Left forelimb (tissue), 1 donor: ENCODE results near the gene THAP11.
"Not testable (repeated sequence)": the region's sequence is repeated elsewhere in the genome, so short reads cannot be mapped to it uniquely, and the experiment has no call there.

Experiments used
- DNase-seq: peaks from one replicate; pipeline ENCODE4 v3.0.0-alpha.2; 2018; ENCODE audit warnings: low spot score

THAP11 gene

DNA sequence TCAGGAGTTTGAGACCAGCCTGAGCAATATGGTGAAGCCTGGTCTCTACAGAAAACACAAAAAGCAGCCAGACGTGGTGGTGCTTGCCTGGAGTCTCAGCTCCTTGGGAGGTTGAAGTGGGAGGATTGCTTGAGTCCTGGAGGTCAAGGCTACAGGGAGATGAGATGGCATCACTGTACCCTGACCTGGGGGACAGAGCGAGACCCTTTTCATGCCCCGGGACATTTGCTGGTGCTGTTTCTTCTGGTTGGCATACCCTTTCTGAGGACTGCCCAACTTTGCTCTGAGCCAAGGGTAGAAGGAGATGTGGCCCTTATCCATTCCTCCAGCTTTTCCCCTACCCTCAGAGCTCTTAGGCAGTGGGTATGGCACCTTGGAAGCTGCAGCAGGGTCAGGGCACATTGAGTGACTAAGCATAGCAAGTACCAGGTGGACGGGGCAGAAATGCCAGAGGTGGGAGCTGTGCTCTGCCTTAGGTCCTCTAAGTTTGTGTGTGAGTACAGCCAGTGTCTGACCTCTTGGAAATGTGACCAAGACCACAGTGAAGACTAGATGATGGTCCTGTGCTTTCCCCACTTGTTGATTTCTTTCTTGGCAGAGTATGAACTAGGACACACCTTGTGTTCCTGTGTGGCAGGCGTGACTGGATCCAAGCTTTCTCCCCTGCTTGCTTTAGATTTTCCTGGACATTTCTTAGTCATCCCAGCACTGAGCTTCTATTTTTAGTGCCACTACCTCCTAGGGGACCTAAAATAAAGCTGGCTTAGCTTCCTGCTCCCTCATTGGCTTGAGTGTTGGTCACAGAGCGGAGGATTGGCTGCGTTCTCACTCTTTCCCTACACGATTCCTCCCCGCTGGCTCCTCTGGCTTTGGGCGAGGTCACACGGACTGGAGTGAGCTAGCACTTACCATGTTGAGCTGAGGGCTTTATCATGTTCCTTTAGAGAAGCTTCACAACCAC, 20.8 kb downstream of the THAP11 start:
- DNase-seq: no peak

GRCh38 chr16:67864044-67864443, 21.9 kb downstream of the THAP11 start:
- not testable (repeated sequence) for DNase-seq

GRCh38 chr16:67864594-67864993, 22.5 kb downstream of the THAP11 start:
- no peak for DNase-seq

GRCh38 chr16:67865318-67865717, 23.2 kb downstream of the THAP11 start:
- no peak for DNase-seq

DNA sequence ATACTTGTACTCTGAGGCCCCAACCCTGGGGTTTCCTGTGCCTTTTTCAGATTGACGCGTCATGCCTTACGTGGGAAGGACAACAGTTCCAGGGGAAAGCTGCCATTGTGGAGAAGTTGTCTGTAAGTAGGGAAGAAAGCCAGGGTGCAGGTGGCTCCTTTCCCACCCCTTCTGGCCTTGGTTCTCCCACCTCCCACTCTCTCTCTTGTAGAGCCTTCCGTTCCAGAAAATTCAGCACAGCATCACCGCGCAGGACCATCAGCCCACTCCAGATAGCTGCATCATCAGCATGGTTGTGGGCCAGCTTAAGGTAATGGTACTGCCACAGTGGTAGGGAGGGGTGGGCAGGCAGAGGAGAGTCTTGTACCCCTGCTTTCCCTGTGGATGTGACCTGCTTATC, 26.2 kb downstream of the THAP11 start:
- DNase-seq: no peak

DNA sequence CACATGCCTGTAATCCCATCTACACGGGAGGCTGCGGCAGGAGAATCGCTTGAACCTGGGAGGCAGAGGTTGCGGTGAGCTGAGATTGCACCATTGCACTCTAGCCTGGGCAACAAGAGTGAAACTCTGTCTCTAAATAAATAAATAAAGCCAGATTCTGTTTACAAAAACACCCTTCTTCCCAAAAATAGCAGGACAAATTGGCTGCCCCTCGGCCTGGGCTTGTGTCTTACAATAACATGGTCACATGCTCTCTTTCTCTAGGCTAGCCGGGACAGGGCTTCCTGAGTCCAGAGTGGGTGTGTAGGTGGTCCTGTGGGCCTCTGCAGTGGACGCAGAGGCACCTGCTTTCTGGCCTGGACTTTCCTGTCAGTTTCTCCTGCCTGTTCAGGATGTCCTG, 27.5 kb downstream of the THAP11 start:
- DNase-seq: no peak

DNA sequence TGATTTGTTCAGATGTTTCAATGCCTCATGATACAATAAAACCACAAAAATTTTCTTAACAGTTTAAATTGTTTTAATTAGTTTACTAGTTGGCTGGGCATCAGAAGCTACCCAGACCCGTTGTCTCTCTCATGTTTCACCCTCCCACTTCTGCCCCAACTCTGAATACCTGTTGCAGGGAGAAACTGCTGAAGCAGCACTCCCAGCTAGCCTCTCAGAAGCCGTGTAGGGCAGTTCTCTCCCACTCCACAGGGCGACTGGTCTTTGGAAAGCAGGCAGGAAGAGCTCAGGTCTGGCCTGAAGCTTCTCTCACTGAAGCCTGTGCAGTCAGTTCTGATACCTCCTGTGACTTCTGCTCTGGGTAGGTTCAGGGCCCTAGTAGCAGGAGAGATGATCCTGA, 29.1 kb downstream of the THAP11 start:
- DNase-seq: no peak

- no peak for DNase-seq
These were observed 30.1 kb downstream of the THAP11 start for GRCh38 chr16:67872131-67872630.

DNA sequence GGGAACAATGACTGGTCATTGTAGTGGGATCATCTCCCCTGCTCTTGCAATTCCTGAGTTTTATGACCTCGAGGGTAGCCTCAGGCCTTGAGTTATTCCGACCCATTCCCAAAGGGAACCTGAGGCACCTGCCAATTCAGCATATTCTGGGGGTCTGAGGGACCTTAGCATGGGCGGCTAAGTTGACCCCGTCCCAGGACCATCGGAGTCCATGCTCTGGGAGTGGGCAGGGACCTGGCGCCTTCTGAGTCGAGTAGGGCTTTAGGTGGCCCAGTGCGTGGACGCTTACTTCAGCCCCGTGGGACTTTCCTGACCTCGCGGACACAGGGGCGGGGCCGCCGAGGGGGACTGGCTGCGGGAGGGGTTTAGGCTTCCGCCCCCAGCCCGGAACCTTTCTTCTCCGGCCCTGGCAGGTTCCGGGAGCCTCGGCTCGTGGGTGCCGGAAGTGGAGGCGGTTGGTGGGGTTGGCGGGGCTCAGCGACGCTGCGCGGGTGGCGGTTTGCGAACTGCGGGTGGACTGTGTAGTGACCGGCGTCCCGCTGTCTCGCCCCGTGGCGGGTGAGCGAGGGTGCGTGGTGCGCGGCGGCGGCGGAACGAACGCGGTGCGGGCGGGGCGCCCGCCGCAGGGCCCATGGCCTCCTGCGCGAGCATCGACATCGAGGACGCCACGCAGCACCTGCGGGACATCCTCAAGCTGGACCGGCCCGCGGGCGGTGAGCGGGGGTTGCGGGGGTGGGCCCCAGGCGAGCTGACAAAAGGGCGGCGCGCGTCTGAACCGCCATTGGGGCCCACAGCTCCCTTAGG, 30.7 kb downstream of the THAP11 start, which contains the start of gene EDC4:
Gene EDC4 (plus strand): TSS at position 422 of the 804 bp plus-strand sequence. CDS start 210 bp downstream, at position 632.
- DNase-seq: peak; percentile 90

GRCh38 chr16:67873435-67874370, 31.6 kb downstream of the THAP11 start:
- DNase-seq: no peak

GRCh38 chr16:67874372-67874771, 32.3 kb downstream of the THAP11 start:
- DNase-seq: no peak

GRCh38 chr16:67877064-67877463, 34.9 kb downstream of the THAP11 start:
- no peak for DNase-seq

DNA sequence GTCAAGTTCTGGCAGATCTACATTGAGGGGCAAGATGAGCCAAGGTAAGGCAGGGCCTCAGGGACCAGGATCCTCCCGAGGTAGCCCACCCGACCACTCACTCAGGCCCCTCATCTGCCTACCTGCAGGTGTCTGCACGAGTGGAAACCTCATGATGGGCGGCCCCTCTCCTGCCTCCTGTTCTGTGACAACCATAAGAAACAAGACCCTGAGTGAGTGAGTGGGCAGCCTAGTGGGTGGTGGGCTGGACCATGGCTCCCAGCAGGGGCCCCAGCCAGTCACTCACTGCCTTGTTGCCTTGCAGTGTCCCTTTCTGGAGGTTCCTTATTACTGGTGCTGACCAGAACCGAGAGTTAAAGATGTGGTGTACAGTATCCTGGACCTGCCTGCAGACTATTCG, 36.1 kb downstream of the THAP11 start:
- DNase-seq: no peak

- no peak for DNase-seq
These were observed 36.7 kb downstream of the THAP11 start for GRCh38 chr16:67878846-67879245.

- no peak for DNase-seq
These were observed 37.3 kb downstream of the THAP11 start for GRCh38 chr16:67879462-67879861.

GRCh38 chr16:67879936-67880335, 37.8 kb downstream of the THAP11 start:
- no peak for DNase-seq

DNA sequence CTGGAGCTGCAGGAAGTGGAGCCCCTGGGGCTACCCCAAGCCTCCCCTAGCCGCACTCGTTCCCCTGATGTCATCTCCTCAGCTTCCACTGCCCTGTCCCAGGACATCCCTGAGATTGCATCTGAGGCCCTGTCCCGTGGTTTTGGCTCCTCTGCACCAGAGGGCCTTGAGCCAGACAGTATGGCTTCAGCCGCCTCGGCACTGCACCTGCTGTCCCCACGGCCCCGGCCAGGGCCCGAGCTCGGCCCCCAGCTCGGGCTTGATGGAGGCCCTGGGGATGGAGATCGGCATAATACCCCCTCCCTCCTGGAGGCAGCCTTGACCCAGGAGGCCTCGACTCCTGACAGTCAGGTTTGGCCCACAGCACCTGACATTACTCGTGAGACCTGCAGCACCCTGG, 38.5 kb downstream of the THAP11 start:
- no peak for DNase-seq

- no peak for DNase-seq
These were observed 39.6 kb downstream of the THAP11 start for GRCh38 chr16:67881621-67882161.

DNA sequence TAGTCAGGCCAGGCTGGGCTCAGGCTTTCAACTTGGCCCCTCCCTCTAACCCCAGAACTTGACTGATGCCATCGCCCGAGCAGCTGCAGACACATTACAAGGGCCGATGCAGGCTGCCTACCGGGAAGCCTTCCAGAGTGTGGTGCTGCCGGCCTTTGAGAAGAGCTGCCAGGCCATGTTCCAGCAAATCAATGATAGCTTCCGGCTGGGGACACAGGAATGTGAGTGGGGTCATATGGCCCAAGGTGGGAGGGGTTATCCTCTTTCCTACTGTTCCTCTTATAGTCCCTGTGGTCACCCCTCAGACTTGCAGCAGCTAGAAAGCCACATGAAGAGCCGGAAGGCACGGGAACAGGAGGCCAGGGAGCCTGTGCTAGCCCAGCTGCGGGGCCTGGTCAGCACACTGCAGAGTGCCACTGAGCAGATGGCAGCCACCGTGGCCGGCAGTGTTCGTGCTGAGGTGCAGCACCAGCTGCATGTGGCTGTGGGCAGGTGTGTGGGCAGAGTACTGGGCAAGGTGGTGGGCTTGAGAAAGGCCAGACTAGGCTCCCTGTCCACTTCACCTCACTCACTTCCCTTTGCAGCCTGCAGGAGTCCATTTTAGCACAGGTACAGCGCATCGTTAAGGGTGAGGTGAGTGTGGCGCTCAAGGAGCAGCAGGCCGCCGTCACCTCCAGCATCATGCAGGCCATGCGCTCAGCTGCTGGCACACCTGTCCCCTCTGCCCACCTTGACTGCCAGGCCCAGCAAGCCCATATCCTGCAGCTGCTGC, 40.4 kb downstream of the THAP11 start:
- peak; percentile 74 for DNase-seq

GRCh38 chr16:67883146-67883871, 41.2 kb downstream of the THAP11 start:
- DNase-seq: no peak
